Measurements from ENCODE around the gene DISC1.
"Not testable (repeated sequence)": the region's sequence is repeated elsewhere in the genome, so short reads cannot be mapped to it uniquely, and the experiment has no call there.

DISC1 gene

GRCh38 chr1:231776010-231776756 is 149.6 kb downstream of the DISC1 start:
- TF ChIP-seq CTCF (IDR thresholded peaks at IDR 0.05; ENCODE audit: low read depth, low read length) = no peak
- no peak overlapping the region for H3K4me3 ChIP-seq (replicated peaks in 1 of 2; ENCODE audit: low read depth in 2 of 2, low read length in 2 of 2)
- DNase-seq (ENCODE audit: low read depth in 2 of 2) = peak; percentile 51 to 65

DNA sequence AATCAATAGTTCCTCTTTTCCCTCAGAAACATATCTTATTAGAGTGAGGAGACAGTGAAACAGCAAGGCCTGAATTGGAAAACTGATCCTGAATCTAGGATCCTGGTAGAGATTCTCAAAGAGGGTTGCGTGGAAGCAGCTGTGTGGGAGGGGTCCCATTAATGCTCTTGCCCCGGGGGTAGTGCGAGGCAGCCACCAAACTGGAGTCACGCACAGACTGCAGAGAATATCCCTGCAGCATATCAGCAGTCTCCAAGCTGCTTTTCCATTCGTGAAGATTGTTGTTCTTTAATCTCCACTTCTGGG is 150.1 kb downstream of the DISC1 start:
- no peak overlapping the region for H3K4me3 ChIP-seq (replicated peaks in 1 of 2; ENCODE audit: low read depth in 2 of 2, low read length in 2 of 2)
- DNase-seq (ENCODE audit: low read depth in 2 of 2) = no peak
- no peak for TF ChIP-seq CTCF (IDR thresholded peaks at IDR 0.05; ENCODE audit: low read depth, low read length)

- H3K4me3 ChIP-seq (replicated peaks in 1 of 2; ENCODE audit: low read depth in 2 of 2, low read length in 2 of 2) = no peak overlapping the region
- no peak for TF ChIP-seq CTCF (IDR thresholded peaks at IDR 0.05; ENCODE audit: low read depth, low read length)
- peak; percentile 48 to 54 for DNase-seq (ENCODE audit: low read depth in 2 of 2)
These were observed 151.6 kb downstream of the DISC1 start for GRCh38 chr1:231778009-231778719.

DNA sequence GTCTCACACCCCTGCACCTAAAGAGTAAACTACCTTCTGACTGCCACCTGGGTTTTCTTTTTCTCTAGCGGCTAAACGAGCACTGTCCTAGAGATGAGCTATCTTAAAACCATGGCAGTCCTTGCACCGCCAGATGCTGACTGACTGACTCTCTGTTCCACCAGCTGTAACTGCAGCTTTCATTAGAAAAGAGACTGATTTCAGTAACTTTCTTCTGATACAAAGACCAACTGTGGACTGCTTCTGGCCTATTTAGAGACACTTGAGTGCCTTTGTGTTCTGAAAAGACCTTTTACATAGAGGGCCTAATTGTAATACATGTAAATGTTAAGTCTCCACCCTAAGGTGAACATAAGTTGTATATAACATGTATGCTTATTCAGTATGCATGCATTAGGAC is 152.5 kb downstream of the DISC1 start:
- no peak overlapping the region for H3K4me3 ChIP-seq (replicated peaks in 1 of 2; ENCODE audit: low read depth in 2 of 2, low read length in 2 of 2)
- TF ChIP-seq CTCF (IDR thresholded peaks at IDR 0.05; ENCODE audit: low read depth, low read length) = no peak
- DNase-seq (ENCODE audit: low read depth in 2 of 2) = no peak

DNA sequence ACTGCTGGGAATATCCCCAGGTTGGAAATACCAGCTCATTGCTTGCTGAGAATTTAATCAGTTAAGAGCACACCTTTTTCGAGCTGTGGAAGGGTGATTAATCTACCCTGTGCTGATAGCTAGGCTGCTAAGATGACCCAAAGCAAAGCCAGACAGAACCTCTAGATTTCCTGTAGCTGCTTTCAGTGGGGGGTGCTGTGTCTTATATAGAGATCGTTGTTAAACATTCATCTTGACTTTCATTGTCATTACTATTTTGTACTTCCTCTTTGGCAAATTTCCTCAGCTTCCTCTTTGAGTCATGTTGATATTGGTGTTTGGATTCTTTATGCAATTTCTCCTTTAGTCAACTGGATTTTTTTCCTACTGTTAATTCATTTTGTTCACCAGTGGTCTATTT is 155.3 kb downstream of the DISC1 start:
- no peak for TF ChIP-seq CTCF (IDR thresholded peaks at IDR 0.05; ENCODE audit: low read depth, low read length)
- DNase-seq (ENCODE audit: low read depth in 2 of 2) = peak; percentile 55 to 67
- H3K4me3 ChIP-seq (replicated peaks in 1 of 2; ENCODE audit: low read depth in 2 of 2, low read length in 2 of 2) = no peak overlapping the region

DNA sequence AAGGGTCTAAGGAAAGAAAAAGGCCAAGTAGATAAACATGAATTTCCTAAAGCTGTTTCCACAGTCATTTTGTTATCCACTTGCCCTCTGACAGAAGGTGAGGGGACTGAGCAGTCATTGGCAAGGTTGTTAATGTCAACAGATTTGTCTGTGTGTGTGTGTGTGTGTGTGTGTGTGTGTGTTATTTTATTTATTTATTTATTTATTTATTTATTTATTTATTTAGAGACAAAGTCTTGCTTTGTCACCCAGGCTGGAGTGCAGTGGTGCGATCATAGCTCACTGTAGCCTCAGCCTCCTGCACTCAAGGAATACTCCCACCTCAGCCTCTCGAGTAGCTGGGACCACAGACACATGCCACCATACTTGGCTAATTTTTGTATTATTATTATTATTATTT is 158.5 kb downstream of the DISC1 start:
- H3K4me3 ChIP-seq (replicated peaks in 1 of 2; ENCODE audit: low read depth in 2 of 2, low read length in 2 of 2); DNase-seq (ENCODE audit: low read depth in 2 of 2): not testable (repeated sequence)

DNA sequence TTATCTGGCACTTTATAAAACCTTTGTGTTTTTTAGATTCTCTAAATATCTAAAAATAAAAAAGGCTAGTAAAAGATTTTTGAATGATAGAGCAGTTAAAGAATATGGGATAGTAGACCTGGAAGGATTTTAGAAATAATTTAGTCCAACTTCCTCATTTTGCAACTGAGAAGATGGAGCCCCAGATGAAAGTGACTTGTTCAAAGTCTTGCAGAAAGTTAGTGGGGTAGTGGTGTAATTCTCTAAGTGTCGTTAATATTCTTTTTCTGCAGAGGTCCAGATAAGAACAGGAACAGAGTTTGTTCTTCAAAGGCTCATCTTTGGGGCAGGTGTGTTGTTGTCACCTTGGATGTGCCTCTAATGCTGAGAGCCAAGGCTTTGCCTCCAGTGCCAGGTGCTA is 159.5 kb downstream of the DISC1 start:
- no peak for DNase-seq (ENCODE audit: low read depth in 2 of 2)
- no peak for TF ChIP-seq CTCF (IDR thresholded peaks at IDR 0.05; ENCODE audit: low read depth, low read length)
- no peak overlapping the region for H3K4me3 ChIP-seq (replicated peaks in 1 of 2; ENCODE audit: low read depth in 2 of 2, low read length in 2 of 2)

Measured in cardiac fibroblast (primary cell).